CD8-positive, alpha-beta memory T cell (primary cell): ENCODE measurements around the gene FCN3. TPM values are rescaled to one million over a fixed set of nuclear protein-coding genes. Genes with fewer than 3 reads are reported as not detected.

Experiments used
- CTCF ChIA-PET: fragments of 350-600 bp; sonication (Branson Sonifier 250); formaldehyde crosslinking; loops from one replicate; lab custom pipeline; 2021; ENCODE audit warnings: antibody characterized with exemption; lab: Charles Lee
- POLR2A ChIA-PET: fragments of 350-600 bp; sonication (Branson Sonifier 250); formaldehyde crosslinking; loops from one replicate; lab custom pipeline; 2021; ENCODE audit warnings: antibody characterized with exemption; lab: Charles Lee
- DNase-seq, 5 donors: peaks; one replicate each; pipeline versions ENCODE4 v3.0.0 to v3.0.0-alpha.2; 2020 to 2022; ENCODE audit warnings: mixed read lengths in 1 of 5
- H3K27ac ChIP-seq: one replicate; pipeline ENCODE4 v1.7.0; 2013; ENCODE audit warnings: low read depth, mild to moderate bottlenecking, low read length, moderate library complexity
- H3K27me3 ChIP-seq: 2 replicates; pipeline ENCODE4 v1.7.0; 2013; ENCODE audit warnings: low read length, mild to moderate bottlenecking; ENCODE audit not compliant: insufficient read depth, poor library complexity, severe bottlenecking
- H3K36me3 ChIP-seq: 2 replicates; pipeline ENCODE4 v1.7.0; 2013; ENCODE audit warnings: mild to moderate bottlenecking, low read length, moderate library complexity; ENCODE audit not compliant: insufficient read depth
- H3K4me1 ChIP-seq: 2 replicates; pipeline ENCODE4 v1.7.0; 2013; ENCODE audit warnings: mild to moderate bottlenecking, low read length, moderate library complexity; ENCODE audit not compliant: insufficient read depth
- H3K4me3 ChIP-seq: 2 replicates; pipeline ENCODE4 v1.7.0; 2013; ENCODE audit warnings: mild to moderate bottlenecking, low read length
- H3K9me3 ChIP-seq: 2 replicates; pipeline ENCODE4 v1.7.0; 2013; ENCODE audit warnings: mild to moderate bottlenecking, low read length
- H3K27ac Mint-ChIP-seq, 8 donors: one replicate each; pipeline ENCODE4 v1.8.0; 2020 to 2021; ENCODE audit warnings: mixed read lengths in 8 of 8, mild to moderate bottlenecking in 6 of 8, inconsistent platforms in 3 of 8, moderate library complexity in 3 of 8
- H3K27me3 Mint-ChIP-seq, 2 donors: one replicate each; pipeline ENCODE4 v1.8.0; 2020 to 2021; ENCODE audit warnings: mixed read lengths in 2 of 2, mild to moderate bottlenecking in 1 of 2, moderate library complexity in 1 of 2
- H3K36me3 Mint-ChIP-seq, 3 donors: one replicate each; pipeline ENCODE4 v1.8.0; 2020 to 2021; ENCODE audit warnings: mixed read lengths in 3 of 3, inconsistent platforms in 1 of 3, mild to moderate bottlenecking in 1 of 3
- H3K4me1 Mint-ChIP-seq, 3 donors: one replicate each; pipeline ENCODE4 v1.8.0; 2020 to 2021; ENCODE audit warnings: mixed read lengths in 3 of 3, inconsistent platforms in 1 of 3, mild to moderate bottlenecking in 1 of 3
- H3K4me3 Mint-ChIP-seq, 7 donors: one replicate each; pipeline ENCODE4 v1.8.0; 2020 to 2021; ENCODE audit warnings: mixed read lengths in 7 of 7, mild to moderate bottlenecking in 6 of 7, moderate library complexity in 4 of 7, inconsistent platforms in 2 of 7
- H3K9me3 Mint-ChIP-seq, 5 donors: one replicate each; pipeline ENCODE4 v1.8.0; 2020 to 2022; ENCODE audit warnings: mixed read lengths in 5 of 5, mild to moderate bottlenecking in 3 of 5, moderate library complexity in 2 of 5, inconsistent platforms in 1 of 5
- polyA plus RNA-seq: library from polyadenylated mRNA; unstranded; fragments of 300-500 nt; fragmentation: Illumina TruSeq; gene quantifications from one replicate; pipeline ENCODE4 v1.2.3, GENCODE V29; 2021
- total RNA-seq, 2 experiments: library from RNA; stranded (reverse); gene quantifications; one replicate each; pipeline ENCODE4 v1.2.3, GENCODE V29; 2021

FCN3 gene
- total and polyA plus RNA-seq, 3 experiments from 2014 or later = not detected

DNA sequence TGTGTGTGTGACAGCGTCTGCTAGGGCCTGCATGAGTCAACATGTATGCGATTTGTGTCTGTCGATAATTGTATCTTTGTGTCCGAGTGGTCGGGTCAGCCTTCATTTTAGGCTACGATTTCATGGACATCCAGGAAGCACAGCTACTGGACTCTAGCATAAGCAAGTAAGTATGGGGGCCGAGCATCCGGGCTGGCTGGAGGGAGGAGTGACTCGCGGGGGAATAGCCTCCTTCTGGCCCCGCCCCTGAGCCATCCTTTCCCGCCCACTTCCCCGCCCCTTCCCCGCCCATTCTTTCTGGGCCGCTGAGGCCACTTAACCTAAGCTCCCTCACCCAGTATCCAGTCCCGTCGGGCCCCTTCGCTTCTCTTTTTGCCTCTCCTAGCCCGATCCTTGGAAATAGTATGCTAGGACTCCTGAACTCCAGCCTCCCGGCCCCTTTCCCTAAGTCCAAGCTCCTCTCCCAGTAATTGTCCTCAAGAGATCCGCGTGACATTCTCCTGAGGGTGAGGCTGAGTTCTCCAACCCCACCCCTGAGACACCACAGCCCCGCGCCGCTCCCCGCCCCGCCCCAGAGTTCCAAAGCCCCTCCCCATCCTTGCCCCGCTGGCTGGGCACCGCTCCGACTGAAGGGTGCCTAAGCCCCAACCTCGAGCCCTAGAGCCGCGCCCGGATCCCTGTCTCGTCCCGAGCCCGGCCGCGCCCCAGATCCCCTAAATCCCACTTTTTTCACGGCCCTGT lies 9.1 kb downstream of the FCN3 start:
- no peaks in the 10 kb centered on the region for H3K36me3 ChIP-seq
- DNase-seq = peak; percentile 63 to 83 (median 72)
- H3K4me3 ChIP-seq = peak overlapping the region; percentile 62
- no peaks in the 10 kb centered on the region for H3K36me3 Mint-ChIP-seq
- H3K9me3 ChIP-seq = no peaks in the 10 kb centered on the region
- H3K27me3 ChIP-seq = no peaks in the 10 kb centered on the region
- H3K4me1 ChIP-seq = peaks cover 19% of the 10 kb centered on the region
- no peaks in the 10 kb centered on the region for H3K9me3 Mint-ChIP-seq
- peak overlapping the region in 7 of 8 donors; percentile 51 to 93 (median 78) for H3K27ac Mint-ChIP-seq
- H3K4me3 Mint-ChIP-seq = peak overlapping the region; percentile 85 to 95 (median 87)
- ChIA-PET POLR2A (interaction anchor here (0.5 to 2.0 kb wide), 8 partner anchors 9 to 47 kb away, joined by 3 to 16 read pairs (median 4); partner anchors contain the start of gene SYTL1), CTCF (interaction anchor here (0.6 to 8.4 kb wide), 19 partner anchors 8 to 304 kb away, joined by 3 to 77 read pairs (median 5); partner anchors contain the start of genes CD164L2, FCN3 and SYTL1)
- no peaks in the 10 kb centered on the region for H3K27me3 Mint-ChIP-seq
- H3K27ac ChIP-seq = peak overlapping the region; percentile 47
- peaks cover 16 to 23% (median 22%) of the 10 kb centered on the region in 3 donors for H3K4me1 Mint-ChIP-seq

DNA sequence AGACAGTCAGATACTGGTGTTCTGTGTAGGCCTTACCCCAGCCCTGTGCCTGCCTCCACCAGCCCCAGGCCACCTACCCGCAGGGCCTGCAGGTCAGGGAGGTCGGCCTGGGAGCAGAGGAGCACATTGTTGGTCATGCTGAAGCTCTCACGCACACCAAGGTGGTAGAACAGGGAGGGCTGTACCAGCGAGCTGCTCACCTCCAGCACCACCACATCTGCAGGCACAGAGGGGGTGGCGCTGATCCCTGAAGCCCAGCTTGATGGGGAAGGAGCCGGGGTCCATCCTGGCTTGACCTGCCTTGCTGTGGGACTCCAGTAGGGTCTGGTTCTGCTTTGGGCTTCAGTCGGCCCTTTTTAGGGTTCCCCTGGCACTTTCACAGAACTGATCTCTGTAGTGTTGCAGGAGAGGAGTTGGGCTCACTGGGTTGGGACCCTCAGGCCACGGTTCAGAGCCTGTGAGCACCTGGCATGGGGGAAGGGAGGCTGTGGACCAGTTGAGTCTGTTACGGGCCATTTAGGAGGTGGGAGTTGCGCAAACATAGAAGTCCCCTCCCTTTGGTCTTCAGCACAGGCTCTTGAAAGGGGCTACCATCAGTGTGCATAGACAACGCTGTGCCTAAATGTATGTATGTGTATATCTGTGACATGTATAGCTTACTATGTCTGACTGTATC lies 9.8 kb downstream of the FCN3 start:
- peak overlapping the region in 5 of 8 donors; percentile 51 to 81 (median 71) for H3K27ac Mint-ChIP-seq
- no peak for DNase-seq
- H3K4me3 ChIP-seq = peak overlapping the region; percentile 62
- ChIA-PET CTCF (interaction anchor here (1.0 to 8.4 kb wide), 10 partner anchors 8 to 305 kb away, joined by 3 to 77 read pairs (median 8); partner anchors contain the start of genes FCN3 and SYTL1), POLR2A (interaction anchor here (0.5 to 2.0 kb wide), 4 partner anchors 8 to 46 kb away, joined by 3 to 16 read pairs (median 7); partner anchors contain the start of gene SYTL1)
- H3K36me3 ChIP-seq = no peaks in the 10 kb centered on the region
- H3K36me3 Mint-ChIP-seq = no peaks in the 10 kb centered on the region
- peak overlapping the region; percentile 5 for H3K27ac ChIP-seq
- H3K4me1 ChIP-seq = peaks cover 22% of the 10 kb centered on the region
- H3K4me1 Mint-ChIP-seq = peaks cover 22 to 30% (median 26%) of the 10 kb centered on the region in 3 donors
- H3K9me3 ChIP-seq = no peaks in the 10 kb centered on the region
- H3K9me3 Mint-ChIP-seq = no peaks in the 10 kb centered on the region
- H3K27me3 ChIP-seq = no peaks in the 10 kb centered on the region
- H3K4me3 Mint-ChIP-seq = peak overlapping the region; percentile 85 to 95 (median 87)
- no peaks in the 10 kb centered on the region for H3K27me3 Mint-ChIP-seq

DNA sequence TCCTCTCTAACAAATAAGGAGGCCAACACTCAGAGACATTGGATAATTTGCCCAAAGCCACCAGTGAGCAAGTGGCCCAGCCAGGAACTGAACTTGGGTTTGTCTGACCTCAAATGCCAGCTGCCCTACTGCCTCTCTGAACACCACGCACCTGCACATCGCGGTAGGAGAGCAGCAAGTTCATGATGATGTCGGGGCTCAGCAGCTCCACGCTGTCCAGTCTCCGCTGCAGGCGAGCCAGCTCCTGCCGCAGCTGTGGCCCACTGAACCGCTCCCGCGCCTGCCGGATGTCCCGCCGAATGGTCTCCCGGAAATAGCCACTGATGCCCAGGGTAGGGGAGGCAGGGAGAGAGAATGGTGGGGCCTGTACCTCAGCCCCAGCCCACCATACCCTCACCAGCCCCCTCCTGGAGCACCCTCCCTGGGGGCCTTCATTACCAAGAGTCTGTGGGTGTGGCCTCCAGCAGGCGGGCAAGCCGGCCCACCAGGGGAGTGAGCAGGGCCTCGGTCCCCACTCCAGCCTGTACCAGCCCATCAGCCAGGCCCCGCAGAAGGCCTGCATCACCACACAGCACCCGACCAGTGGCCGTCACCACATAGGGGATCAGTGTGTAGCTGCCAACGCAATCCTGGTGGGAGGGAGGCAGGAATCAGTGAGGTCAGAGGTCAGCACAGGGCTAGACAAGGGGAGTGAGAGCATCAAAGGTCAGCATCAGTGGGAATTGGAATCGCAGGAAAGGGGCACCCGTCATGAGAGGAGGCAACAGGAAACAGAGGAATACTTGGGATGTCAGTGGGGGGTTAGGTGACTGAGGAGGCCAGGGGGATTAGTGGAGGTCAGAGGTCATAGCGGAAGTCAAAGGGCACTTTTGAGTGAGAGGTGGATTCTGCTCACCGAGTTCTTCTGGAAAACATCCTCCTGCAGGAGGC lies 10.6 kb downstream of the FCN3 start:
- Mint-ChIP-seq H3K27ac (peak overlapping the region in 1 of 8 donors; percentile 85), H3K27me3 (no peaks in the 10 kb centered on the region), H3K9me3 (no peaks in the 10 kb centered on the region), H3K4me3 (peak overlapping the region in 2 of 7 donors; percentile 53 to 78), H3K4me1 (peaks cover 30 to 38% (median 34%) of the 10 kb centered on the region in 3 donors), H3K36me3 (no peaks in the 10 kb centered on the region)
- Histone ChIP-seq H3K27me3 (no peaks in the 10 kb centered on the region), H3K4me3 (no peak overlapping the region), H3K9me3 (no peaks in the 10 kb centered on the region), H3K36me3 (no peaks in the 10 kb centered on the region), H3K27ac (no peak overlapping the region), H3K4me1 (peaks cover 30% of the 10 kb centered on the region)
- ChIA-PET CTCF (interaction anchor here (1.1 to 2.2 kb wide), 3 partner anchors 11 to 67 kb away, joined by 3 to 9 read pairs (median 6); partner anchors contain the start of gene FCN3), POLR2A (no interaction called here)
- no peak for DNase-seq

DNA sequence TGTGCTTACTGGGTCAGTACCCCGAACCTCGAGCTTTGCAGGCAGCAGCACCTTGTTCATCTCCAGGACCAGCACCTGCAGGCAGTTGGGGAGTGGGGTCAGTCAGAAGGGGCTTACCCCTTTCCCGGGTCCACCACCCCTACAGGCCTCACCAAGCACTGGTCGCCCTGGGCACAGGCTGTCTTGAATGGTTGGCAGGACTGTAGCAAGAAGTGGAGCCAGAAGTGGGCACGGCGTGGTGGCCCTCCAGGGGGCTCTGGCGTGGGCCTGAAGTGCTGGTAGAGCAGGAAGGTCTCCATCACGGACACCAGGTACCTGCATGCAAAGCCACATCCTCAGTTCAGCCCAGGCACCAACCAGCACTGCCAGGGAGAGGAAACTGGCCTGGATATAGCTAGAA lies 13.1 kb downstream of the FCN3 start:
- Mint-ChIP-seq H3K27me3 (no peaks in the 10 kb centered on the region), H3K4me1 (peaks cover 45 to 55% (median 50%) of the 10 kb centered on the region in 3 donors), H3K9me3 (no peaks in the 10 kb centered on the region), H3K4me3 (peak overlapping the region in 6 of 7 donors; percentile 23 to 79 (median 42)), H3K36me3 (no peaks in the 10 kb centered on the region), H3K27ac (no peak overlapping the region)
- Histone ChIP-seq H3K4me3 (no peak overlapping the region), H3K9me3 (no peaks in the 10 kb centered on the region), H3K27ac (no peak overlapping the region), H3K36me3 (no peaks in the 10 kb centered on the region), H3K4me1 (peaks cover 46% of the 10 kb centered on the region), H3K27me3 (no peaks in the 10 kb centered on the region)
- ChIA-PET POLR2A (interaction anchor here (1.0 kb wide), 1 partner anchor 7 kb away, joined by 3 read pairs; no protein-coding TSS in a partner anchor), CTCF (interaction anchor here (1.1 to 1.9 kb wide), 3 partner anchors 28 to 65 kb away, joined by 3 to 8 read pairs (median 3); no protein-coding TSS in a partner anchor)
- no peak for DNase-seq

DNA sequence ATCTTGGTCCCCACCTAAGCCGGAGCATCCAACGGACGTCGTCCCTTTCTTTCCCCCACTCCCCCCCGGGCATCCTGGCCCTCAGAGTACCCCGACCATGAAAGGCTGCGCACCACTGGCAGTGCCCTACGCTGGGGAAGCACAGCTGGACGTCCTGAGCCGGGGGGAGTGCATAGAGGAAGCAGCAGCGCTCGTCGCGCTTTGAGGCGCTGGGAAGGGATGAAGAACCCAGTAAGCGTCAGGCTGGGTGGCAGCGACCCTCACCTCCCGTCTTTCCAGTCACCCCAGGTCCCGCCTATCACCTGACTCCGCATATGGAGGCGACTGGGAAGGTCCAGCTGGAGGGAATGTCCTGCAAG lies 13.6 kb downstream of the FCN3 start:
- no peaks in the 10 kb centered on the region for H3K27me3 ChIP-seq
- no peaks in the 10 kb centered on the region for H3K36me3 ChIP-seq
- no peaks in the 10 kb centered on the region for H3K27me3 Mint-ChIP-seq
- peak overlapping the region; percentile 55 to 87 (median 82) for H3K4me3 Mint-ChIP-seq
- ChIA-PET CTCF (interaction anchor here (1.0 to 7.3 kb wide), 2 partner anchors 18 to 65 kb away, joined by 4 to 115 read pairs; partner anchors contain the start of gene SYTL1), POLR2A (no interaction called here)
- peaks cover 48 to 60% (median 55%) of the 10 kb centered on the region in 3 donors for H3K4me1 Mint-ChIP-seq
- H3K9me3 ChIP-seq = no peaks in the 10 kb centered on the region
- H3K4me1 ChIP-seq = peaks cover 50% of the 10 kb centered on the region
- H3K27ac Mint-ChIP-seq = peak overlapping the region in 2 of 8 donors; percentile 35 to 39
- no peaks in the 10 kb centered on the region for H3K9me3 Mint-ChIP-seq
- H3K4me3 ChIP-seq = no peak overlapping the region
- no peaks in the 10 kb centered on the region for H3K36me3 Mint-ChIP-seq
- no peak for DNase-seq
- no peak overlapping the region for H3K27ac ChIP-seq

DNA sequence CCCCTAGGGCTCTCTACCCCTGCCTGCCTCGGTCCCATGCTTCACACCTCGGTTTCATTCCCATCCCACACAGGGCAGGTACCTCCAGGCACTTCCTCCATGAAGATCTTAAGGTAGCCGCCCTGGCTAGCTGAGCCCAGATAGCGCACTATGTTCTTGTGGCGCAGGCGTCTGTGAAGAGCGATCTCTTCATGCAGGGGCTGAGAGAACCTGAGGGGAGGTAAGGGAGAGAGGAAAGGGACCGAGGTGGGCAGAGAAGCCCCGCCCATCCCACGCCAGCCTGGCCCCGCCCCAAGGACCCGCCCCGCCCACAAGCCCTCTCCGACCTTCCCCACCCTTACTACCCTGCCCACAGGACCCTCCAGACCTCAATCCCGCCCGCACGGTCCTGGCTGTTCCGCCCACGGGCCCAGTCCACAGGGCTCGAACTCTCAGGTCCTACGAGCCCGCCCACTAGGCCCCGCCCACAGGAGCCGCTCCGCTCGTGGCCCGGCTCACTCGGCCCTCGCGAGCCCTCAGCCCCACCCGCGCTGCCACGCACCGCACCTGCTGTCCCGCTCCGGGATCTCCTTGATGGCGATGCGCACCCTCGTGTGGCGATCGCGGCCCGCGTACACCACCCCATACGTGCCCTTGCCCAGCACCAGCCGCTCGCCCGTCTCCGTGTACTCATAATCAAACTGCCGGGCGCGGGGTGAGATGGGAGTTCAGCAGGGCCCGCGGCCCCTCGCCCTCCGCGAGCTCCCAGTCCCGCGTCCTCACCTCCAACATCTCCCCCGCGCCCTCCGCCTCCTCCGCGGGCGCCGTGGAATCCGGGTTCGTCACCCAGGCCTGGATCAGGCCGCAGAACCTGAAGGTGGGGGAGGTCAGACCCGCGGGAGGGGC lies 14.2 kb downstream of the FCN3 start:
- Mint-ChIP-seq H3K9me3 (no peaks in the 10 kb centered on the region), H3K36me3 (no peaks in the 10 kb centered on the region), H3K4me1 (peaks cover 52 to 60% (median 56%) of the 10 kb centered on the region in 3 donors), H3K27ac (peak overlapping the region in 5 of 8 donors; percentile 24 to 87 (median 58)), H3K27me3 (no peaks in the 10 kb centered on the region), H3K4me3 (peak overlapping the region; percentile 79 to 87 (median 83))
- peak; percentile 21 to 77 (median 52) for DNase-seq
- ChIA-PET POLR2A (no interaction called here), CTCF (interaction anchor here (1.0 to 7.3 kb wide), 5 partner anchors 9 to 64 kb away, joined by 3 to 115 read pairs (median 50); partner anchors contain the start of genes MAP3K6 and SYTL1)
- H3K4me3 ChIP-seq = peak overlapping the region; percentile 61
- H3K36me3 ChIP-seq = no peaks in the 10 kb centered on the region
- no peaks in the 10 kb centered on the region for H3K27me3 ChIP-seq
- peaks cover 53% of the 10 kb centered on the region for H3K4me1 ChIP-seq
- H3K27ac ChIP-seq = no peak overlapping the region
- H3K9me3 ChIP-seq = no peaks in the 10 kb centered on the region
